Glomerular visceral epithelial cell (primary cell): ENCODE data around the gene CLEC2A.
"Not testable (repeated sequence)": the region's sequence is repeated elsewhere in the genome, so short reads cannot be mapped to it uniquely, and the experiment has no call there.

ENCODE experiments used
- DNase-seq: peaks from one replicate; pipeline ENCODE4 v3.0.0-alpha.2; 2016; ENCODE audit errors: extremely low spot score

The CLEC2A gene

DNA sequence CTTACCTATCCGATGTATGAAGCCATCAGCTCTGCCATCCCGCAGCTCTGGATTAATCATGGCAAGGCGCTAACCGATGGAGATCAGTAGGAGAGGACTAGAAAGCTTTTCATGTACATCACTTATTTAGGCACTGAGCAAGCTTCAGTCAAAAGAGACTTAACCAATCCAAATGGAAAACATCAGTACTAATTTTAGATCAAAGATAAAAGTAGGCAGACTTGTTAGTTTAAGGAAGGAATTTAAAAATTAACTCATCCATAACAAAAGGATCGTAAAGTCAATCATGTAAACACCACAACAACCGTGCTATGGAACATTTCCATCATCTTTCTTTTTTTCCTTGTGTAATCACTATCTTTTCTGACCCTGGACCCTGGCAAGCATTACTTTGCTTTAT, at the start of gene CLEC2A:
Gene CLEC2A, minus strand, starts transcription at position 101 of the 400 bp plus-strand sequence. Its CDS starts 41 bp downstream, at position 60.
- DNase-seq: no peak

- DNase-seq: no peak
Observed at GRCh38 chr12:9980126-9980525, 48.0 kb upstream of the CLEC2A start.

DNA sequence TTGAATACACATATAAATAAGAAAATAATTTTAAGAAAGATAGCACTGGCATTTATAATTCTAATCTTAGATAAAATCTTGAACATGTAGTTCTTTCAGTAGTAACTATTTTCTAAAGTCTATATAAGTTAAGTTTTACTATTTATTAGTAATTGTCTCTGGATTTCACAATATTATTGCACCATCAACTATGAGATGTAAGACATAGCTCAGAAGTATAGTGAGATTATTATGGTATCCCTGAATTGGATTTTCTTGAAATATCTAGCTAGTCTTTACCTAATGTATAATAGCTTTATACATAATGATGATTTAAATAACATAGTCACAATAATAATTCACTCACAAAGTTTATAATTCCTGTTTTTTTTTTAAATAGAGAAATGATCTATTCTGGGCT, 45.7 kb upstream of the CLEC2A start:
- no peak for DNase-seq

- DNase-seq: not testable (repeated sequence)
Observed at GRCh38 chr12:9976626-9977025, 44.5 kb upstream of the CLEC2A start.

- DNase-seq: no peak
Observed at GRCh38 chr12:9975614-9976013, 43.4 kb upstream of the CLEC2A start.

GRCh38 chr12:9974731-9975130, 42.6 kb upstream of the CLEC2A start:
- DNase-seq: not testable (repeated sequence)

DNA sequence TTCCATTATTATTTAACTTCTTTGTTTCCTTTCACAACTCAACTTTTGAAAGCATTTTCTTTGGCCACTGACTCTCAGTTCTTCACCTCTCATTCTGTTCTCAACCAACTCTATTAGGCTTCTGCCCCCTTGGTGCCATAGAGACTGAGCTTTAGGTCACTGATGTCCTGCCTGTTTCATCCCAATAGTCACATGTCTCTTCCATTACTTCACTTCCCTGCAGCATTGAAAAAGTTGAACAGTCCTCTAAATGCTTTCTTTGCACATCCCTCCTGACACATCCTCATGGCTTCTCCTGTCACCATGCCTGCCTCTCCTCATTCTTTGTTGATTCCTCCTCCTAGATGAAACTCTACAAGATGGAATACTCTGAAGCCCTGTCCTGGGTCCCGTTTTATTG, 41.8 kb upstream of the CLEC2A start:
- DNase-seq: no peak

DNA sequence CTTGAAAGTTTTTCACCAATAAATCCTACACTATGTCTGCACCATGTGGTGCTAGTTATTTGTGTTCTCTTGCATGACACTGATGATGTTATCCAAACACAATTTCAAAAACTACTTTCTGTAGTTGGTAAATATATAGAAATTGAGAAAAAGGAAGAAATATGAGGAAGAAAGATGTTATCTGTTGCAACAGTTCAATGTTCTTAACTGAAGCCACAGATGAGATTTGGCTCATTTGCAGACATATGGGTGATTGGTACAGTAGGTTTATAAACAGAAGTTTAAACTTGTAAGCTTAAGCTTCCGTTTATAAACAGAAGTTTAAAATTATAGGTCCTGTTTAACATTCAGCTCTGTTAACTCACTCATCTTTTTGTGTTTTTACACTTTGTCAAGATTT, 39.0 kb upstream of the CLEC2A start, which contains the start of gene CLEC12A:
Gene CLEC12A, plus strand, starts transcription at position 229 of the 400 bp plus-strand sequence. CDS start 188 bp downstream, outside the sequence.
- no peak for DNase-seq

- no peak for DNase-seq
Observed at GRCh38 chr12:9969673-9970072, 37.5 kb upstream of the CLEC2A start.

- DNase-seq: no peak
Observed at GRCh38 chr12:9961901-9962300, 29.7 kb upstream of the CLEC2A start.

DNA sequence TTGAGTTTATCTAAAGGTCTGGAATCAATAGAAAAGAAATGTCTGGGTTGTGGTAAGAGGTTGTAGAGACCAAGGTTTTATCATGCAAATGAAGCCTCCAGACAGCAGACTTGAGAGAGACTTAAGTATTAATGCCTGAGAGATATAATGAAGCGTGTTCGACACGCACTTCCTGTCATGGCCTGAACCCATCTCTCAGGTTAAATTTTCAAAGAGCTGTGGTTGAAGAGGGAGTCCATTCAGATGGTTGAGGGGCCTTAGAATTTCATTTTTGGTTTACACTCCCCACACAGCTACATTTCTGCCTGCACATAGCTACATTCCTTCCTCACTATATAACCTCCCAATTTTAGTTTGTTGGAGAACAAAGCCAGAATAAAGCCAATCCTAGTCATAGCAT, 28.9 kb upstream of the CLEC2A start:
- DNase-seq: no peak

DNA sequence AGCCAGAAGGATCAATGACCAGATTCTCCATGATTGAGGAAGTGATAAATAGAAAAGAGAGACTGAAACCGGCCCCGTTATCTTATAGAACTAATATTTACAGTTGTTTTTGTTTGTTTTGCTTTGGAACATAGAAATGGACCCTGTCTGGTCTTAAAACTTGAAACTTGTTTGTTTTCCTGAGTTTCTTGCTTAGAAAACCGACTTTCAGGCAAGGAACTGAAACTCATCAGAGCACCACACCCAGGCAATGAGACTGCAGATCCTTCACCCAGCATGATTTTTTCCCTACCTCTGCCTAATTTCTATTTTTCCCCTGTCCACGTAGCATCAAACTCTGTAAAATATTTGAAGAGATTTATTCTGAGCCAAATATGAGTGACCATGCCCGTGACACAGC, 28.4 kb upstream of the CLEC2A start:
- no peak for DNase-seq

DNA sequence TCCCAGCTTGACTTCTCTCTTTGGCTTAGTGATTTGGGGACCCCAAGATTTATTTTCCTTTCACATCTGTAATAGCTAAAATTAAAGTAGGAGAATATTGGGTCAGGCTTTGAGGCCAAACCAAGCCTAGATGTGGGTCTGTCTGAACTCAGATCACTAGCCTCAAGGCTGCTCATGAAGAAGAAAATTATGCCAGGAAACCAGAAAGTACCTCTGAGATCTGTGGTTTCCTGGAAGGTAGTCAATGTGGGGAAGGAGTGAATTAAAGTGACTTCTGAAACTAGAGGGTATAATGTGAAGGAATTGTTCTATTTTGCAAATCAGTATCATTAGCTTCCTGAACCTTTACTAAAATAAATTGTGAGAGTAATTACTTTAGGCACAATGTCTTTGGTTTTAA, 25.7 kb upstream of the CLEC2A start:
- DNase-seq: no peak

DNA sequence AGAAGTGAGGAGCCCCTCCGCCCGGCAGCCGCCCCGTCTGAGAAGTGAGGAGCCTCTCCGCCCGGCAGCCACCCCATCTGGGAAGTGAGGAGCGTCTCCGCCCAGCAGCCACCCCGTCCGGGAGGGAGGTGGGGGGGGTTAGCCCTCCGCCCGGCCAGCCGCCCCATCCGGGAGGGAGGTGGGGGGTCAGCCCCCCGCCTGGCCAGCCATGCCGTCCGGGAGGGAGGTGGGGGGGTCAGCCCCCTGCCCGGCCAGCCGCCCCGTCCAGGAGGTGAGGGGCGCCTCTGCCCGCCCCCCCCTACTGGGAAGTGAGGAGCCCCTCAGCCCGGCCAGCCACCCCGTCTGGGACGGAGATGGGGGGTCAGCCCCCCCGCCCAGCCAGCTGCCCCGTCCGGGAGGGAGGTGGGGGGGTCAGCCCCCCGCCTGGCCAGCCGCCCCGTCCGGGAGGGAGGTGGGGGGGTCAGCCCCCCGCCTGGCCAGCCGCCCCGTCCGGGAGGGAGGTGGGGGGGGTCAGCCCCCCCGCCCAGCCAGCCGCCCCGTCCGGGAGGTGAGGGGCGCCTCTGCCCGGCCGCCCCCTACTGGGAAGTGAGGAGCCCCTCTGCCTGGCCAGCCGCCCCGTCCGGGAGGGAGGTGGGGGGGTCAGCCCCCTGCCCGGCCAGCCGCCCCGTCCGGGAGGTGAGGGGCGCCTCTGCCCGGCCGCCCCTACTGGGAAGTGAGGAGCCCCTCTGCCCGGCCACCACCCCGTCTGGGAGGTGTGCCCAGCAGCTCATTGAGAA, 21.0 kb upstream of the CLEC2A start:
- DNase-seq: not testable (repeated sequence)

- DNase-seq: no peak
Observed at GRCh38 chr12:9951026-9951675, 19.0 kb upstream of the CLEC2A start.

DNA sequence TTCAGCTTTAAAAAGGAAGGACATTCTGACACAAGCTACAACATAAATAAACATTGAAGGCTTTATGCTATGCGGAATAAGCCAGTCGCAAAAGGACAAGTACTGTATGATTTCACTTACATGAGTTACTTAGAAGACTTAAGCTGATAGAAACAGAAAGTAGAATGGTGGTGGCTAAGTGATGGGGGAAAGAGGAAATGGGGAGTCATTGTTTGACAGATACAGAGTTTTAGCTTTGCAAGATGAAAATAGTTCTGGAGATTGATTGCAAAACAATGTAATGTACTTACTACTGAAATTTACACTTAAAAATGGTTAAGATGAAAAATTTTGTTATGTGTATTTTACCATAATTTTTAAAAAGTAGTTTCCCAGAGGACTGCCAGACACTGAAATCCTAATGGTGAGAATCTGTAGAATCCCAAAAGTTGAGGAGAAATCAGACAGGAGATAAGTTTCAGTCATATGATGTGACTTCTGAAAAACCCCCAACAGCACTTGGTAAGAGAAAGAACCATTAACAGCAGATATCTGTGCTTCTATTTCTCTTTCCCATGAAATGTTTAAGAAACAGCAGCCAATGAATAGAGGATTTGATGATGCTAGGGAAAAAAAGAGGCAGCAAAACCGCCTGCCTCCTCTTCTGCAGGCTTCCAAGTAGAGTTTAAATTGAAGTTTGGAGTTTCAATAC, 16.6 kb upstream of the CLEC2A start:
- DNase-seq: no peak

- no peak for DNase-seq
Observed at GRCh38 chr12:9947674-9948073, 15.5 kb upstream of the CLEC2A start.

DNA sequence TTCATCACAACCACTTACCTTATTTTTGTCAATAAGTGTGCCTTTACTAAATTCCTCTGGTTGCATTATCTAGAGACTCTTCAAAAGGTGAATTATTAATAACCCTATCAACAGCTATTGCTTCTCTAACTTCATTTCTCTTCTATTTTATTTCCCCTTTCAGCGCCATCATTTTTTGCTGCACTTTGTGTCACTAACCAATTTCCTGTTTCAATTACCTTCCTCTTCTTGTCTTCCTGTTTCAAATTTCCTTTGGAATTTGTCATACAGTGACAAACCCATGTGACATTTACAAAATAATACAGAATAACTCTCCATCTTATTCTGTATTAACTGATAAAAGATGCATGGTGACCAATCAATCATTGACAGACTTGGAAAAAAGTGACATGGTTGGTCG, 12.2 kb upstream of the CLEC2A start:
- DNase-seq: no peak

GRCh38 chr12:9943240-9943639, 11.1 kb upstream of the CLEC2A start:
- no peak for DNase-seq

DNA sequence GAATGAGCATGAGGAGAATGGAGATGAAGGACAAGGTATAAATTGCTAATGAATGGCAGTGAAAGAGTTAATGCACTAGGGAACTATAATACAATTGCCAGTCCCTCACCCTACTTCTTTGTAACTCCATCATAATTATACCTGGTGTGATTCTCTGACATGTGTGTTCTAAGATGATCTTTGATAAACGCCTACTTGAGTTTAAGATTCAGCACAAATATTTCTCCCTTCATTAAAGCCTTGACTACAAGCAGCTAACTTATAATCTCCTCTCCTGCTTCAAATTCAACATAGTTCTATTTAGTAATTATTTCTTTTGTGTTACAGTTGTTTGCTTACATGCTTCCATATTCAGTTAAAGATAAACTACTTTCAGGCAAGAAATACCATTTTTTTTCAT, 9.7 kb upstream of the CLEC2A start:
- DNase-seq: no peak

- no peak for DNase-seq
Observed at GRCh38 chr12:9940375-9940774, 8.2 kb upstream of the CLEC2A start.

- DNase-seq: no peak
Observed at GRCh38 chr12:9936591-9936990, 4.4 kb upstream of the CLEC2A start.

DNA sequence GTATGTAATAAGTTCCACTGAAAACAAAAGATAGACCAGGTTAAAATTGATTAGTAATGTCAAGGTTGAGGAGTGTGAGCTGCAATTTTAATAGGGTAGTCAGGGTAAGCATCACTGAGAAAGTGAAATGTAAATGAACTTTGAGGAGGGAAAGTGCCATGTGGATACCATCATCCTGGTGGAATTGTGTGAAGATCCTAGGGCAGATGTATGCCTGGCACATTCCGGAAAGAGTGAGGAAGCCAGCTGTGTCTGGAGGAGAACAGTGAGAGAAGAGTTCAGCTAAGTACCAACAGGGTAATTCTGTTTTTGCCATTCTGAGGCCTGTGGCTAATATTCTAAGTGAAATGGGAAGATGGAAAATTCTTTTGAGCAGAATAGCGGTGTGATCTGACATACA, 2.9 kb upstream of the CLEC2A start:
- DNase-seq: no peak
